A673 (cell line): Measurements from ENCODE around the gene ULK1. TPM values are rescaled to one million over a fixed set of nuclear protein-coding genes. Genes with fewer than 3 reads are reported as not detected.

Source experiments
- BruUV-seq: library from RNA; stranded (reverse); fragments of 400-500 nt; replicated peaks from 2 replicates; lab custom pipeline; 2021; lab: Mats Ljungman, UMichigan
- CTCF ChIA-PET: fragments of 300-600 bp; sonication (Branson Sonifier 250); formaldehyde crosslinking; loops from one replicate; lab custom pipeline; 2022; ENCODE audit warnings: antibody characterized with exemption; lab: Charles Lee
- POLR2A ChIA-PET: fragments of 300-600 bp; sonication (Branson Sonifier 250); formaldehyde crosslinking; loops from one replicate; lab custom pipeline; 2022; ENCODE audit warnings: antibody characterized with exemption; ENCODE audit not compliant: low non-redundant PET; lab: Charles Lee
- DNase-seq: peaks from one replicate; pipeline ENCODE4 v3.0.0-alpha.2; 2015; ENCODE audit warnings: low spot score
- H3K27ac ChIP-seq: fragments of 200-600 bp; sonication (generic); 2 replicates; pipeline ENCODE4 v1.5.1; 2016; ENCODE audit warnings: mixed run types, low read depth, mild to moderate bottlenecking, mixed read lengths, antibody characterized with exemption, low read length; ENCODE audit not compliant: poor library complexity, severe bottlenecking
- H3K27me3 ChIP-seq: fragments of 200-600 bp; sonication (generic); replicated peaks from 2 replicates; pipeline ENCODE4 v1.6.1; 2017; ENCODE audit warnings: mixed run types, low read depth, mild to moderate bottlenecking, mixed read lengths, antibody characterized with exemption, low read length; ENCODE audit not compliant: insufficient read depth, poor library complexity
- H3K36me3 ChIP-seq: fragments of 200-600 bp; sonication (generic); 2 replicates; pipeline ENCODE4 v1.6.1; 2016; ENCODE audit warnings: mixed run types, mild to moderate bottlenecking, mixed read lengths, antibody characterized with exemption, low read length; ENCODE audit not compliant: insufficient read depth, poor library complexity, severe bottlenecking
- H3K4me1 ChIP-seq: fragments of 200-600 bp; sonication (generic); 2 replicates; pipeline ENCODE4 v1.6.1; 2017; ENCODE audit warnings: mixed run types, mild to moderate bottlenecking, mixed read lengths, antibody characterized with exemption, low read length; ENCODE audit not compliant: insufficient read depth, poor library complexity, severe bottlenecking
- H3K4me3 ChIP-seq: fragments of 200-600 bp; sonication (generic); 2 replicates; pipeline ENCODE4 v1.5.1; 2016; ENCODE audit warnings: low read depth, mixed run types, mild to moderate bottlenecking, mixed read lengths, low read length; ENCODE audit not compliant: poor library complexity, severe bottlenecking
- H3K9me3 ChIP-seq: fragments of 200-600 bp; sonication (generic); 2 replicates; pipeline ENCODE4 v1.6.1; 2016; ENCODE audit warnings: mixed run types, low read depth, mild to moderate bottlenecking, mixed read lengths, antibody characterized with exemption, low read length; ENCODE audit not compliant: poor library complexity, severe bottlenecking
- CTCF ChIP-seq: fragments of 300-800, 200-600 bp; sonication (generic); conservative IDR thresholded peaks from 2 replicates; pipeline ENCODE4 v1.5.1; 2017; ENCODE audit warnings: low read depth, mild to moderate bottlenecking, antibody characterized with exemption, low read length, moderate library complexity, mixed read lengths
- EZH2 ChIP-seq: fragments of 200-600 bp; sonication (generic); IDR thresholded peaks from 2 replicates; pipeline ENCODE4 v1.6.1; 2017; ENCODE audit warnings: borderline replicate concordance, low read depth, mild to moderate bottlenecking, mixed read lengths, antibody characterized with exemption, low read length; ENCODE audit not compliant: poor library complexity, severe bottlenecking
- intact Hi-C: fragments of 100-400 bp; cut with micrococcal nuclease; formaldehyde crosslinking; loops from one replicate; pipeline ENCODE4 v1.10.0; 2022; ENCODE audit not compliant: unreplicated experiment
- total RNA-seq: library from RNA; stranded (reverse); gene quantifications from 2 replicates; pipeline ENCODE4 v1.2.3, GENCODE V29; 2021

Gene ULK1
- total RNA-seq, 1 experiment from 2014 or later, result 57.3 TPM

GRCh38 chr12:131893605-131894312 is 663 bp upstream of the ULK1 start:
- no peak for TF ChIP-seq EZH2
- TF ChIP-seq CTCF, result no peak

GRCh38 chr12:131894981-131895639 is 688 bp downstream of the ULK1 start:
- peak overlapping the region; percentile 76 for H3K27ac ChIP-seq

More at GRCh38 chr12:131893605-131894312, 663 bp upstream of the ULK1 start:
- Histone ChIP-seq H3K4me1 (peaks cover 12% of the 10 kb centered on the region), H3K27ac (no peak overlapping the region), H3K27me3 (no peaks in the 10 kb centered on the region), H3K9me3 (no peaks in the 10 kb centered on the region), H3K4me3 (peak overlapping the region; percentile 11), H3K36me3 (peaks cover 4% of the 10 kb centered on the region)
- BruUV-seq, result no TSS peak
- intact Hi-C loops, result no loop called here
- no peak for DNase-seq
- POLR2A ChIA-PET, result no interaction called here
- CTCF ChIA-PET, result interaction anchor here (0.6 kb wide), 1 partner anchor 115 kb away, joined by 8 read pairs; no protein-coding TSS in a partner anchor

GRCh38 chr12:131895640-131896079 is 1.2 kb downstream of the ULK1 start:
- peaks cover 4% of the 10 kb centered on the region for H3K36me3 ChIP-seq
- TF ChIP-seq EZH2, result no peak
- no peak for TF ChIP-seq CTCF
- H3K4me1 ChIP-seq, result peaks cover 12% of the 10 kb centered on the region
- H3K27me3 ChIP-seq, result no peaks in the 10 kb centered on the region
- intact Hi-C loops, result no loop called here
- peak overlapping the region; percentile 70 for H3K4me3 ChIP-seq
- POLR2A ChIA-PET, result no interaction called here
- CTCF ChIA-PET, result no interaction called here
- BruUV-seq, result TSS peak; percentile 34
- peak overlapping the region; percentile 76 for H3K27ac ChIP-seq
- no peaks in the 10 kb centered on the region for H3K9me3 ChIP-seq
- DNase-seq, result no peak

More at GRCh38 chr12:131894981-131895639, 688 bp downstream of the ULK1 start:
- Histone ChIP-seq H3K4me3 (peak overlapping the region; percentile 70), H3K9me3 (no peaks in the 10 kb centered on the region), H3K36me3 (peaks cover 4% of the 10 kb centered on the region), H3K4me1 (peaks cover 12% of the 10 kb centered on the region), H3K27me3 (no peaks in the 10 kb centered on the region)
- no peak for TF ChIP-seq CTCF
- no peak for TF ChIP-seq EZH2
- DNase-seq, result no peak
- intact Hi-C loops, result no loop called here
- ChIA-PET POLR2A (no interaction called here), CTCF (no interaction called here)
- no TSS peak for BruUV-seq
